HL-60 (cell line): ENCODE data around the gene PTPRD.

ENCODE experiments used
- CTCF ChIP-seq: IDR thresholded peaks from one replicate; pipeline ENCODE4 v1.5.1; 2011; ENCODE audit warnings: low read length, control low read depth, inconsistent platforms; ENCODE audit not compliant: insufficient read depth
- POLR2AphosphoS5 ChIP-seq: IDR thresholded peaks from 2 replicates; pipeline ENCODE4 v1.6.1; 2012; ENCODE audit warnings: low read depth
- REST ChIP-seq: IDR thresholded peaks from 2 replicates; pipeline ENCODE4 v1.6.1; 2012; ENCODE audit warnings: low read depth; ENCODE audit not compliant: insufficient replicate concordance
- SPI1 ChIP-seq: IDR thresholded peaks from 2 replicates; pipeline ENCODE4 v1.6.1; 2012; ENCODE audit warnings: low read depth, mild to moderate bottlenecking, borderline replicate concordance

GRCh38 chr9:9746826-9747225 lies 866.0 kb downstream of the PTPRD start:
- no peak for TF ChIP-seq CTCF
- no peak for TF ChIP-seq SPI1
- TF ChIP-seq POLR2AphosphoS5, result no peak
- TF ChIP-seq REST, result no peak
